GM18861 (cell line): ENCODE results near the gene KLHL30.

Experiments
- ATAC-seq: cut with Tn5 transposase; IDR thresholded peaks from one replicate; pipeline ENCODE4 v1.9.1; 2021; ENCODE audit not compliant: unreplicated experiment

KLHL30 gene

DNA sequence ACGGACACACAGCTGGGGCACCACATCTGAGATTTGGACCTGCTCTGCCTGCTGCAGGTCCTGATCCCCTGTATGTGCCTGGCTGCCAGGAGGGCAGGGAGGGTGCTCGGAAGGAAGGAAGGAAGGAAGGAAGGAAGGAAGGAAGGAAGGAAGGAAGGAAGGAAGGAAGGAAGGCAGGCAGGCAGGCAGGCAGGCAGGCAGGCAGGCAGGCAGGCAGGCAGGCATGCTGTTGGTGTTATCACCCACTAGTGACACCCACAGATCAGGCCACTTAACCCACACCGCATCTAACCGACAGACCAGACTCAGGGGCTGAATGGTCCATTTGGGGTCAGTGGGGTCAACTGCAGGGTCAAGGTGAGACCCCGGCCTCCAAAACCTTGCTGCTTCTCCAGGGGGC, 5.8 kb downstream of the KLHL30 start:
- no peak for ATAC-seq

DNA sequence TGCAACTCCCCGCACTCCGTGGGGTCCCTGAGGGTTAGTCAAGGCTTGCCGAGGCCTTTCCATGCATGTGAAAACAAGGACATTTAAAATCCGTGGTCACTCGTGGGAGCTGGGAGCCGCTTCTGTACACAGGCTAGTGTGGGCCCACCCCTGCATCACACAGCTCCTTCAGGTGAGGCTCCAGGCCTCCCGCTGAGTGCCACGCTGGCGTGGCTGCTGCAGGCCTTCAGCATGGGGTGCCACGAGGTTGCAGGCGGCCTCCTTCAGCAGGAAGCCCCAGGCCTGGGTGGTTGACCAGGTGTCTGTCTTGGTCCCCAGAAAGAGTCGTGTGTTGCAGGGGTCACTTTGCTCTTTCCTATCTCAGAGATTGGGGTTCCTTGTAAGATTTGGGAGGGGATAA, 6.6 kb downstream of the KLHL30 start:
- ATAC-seq, result no peak

DNA sequence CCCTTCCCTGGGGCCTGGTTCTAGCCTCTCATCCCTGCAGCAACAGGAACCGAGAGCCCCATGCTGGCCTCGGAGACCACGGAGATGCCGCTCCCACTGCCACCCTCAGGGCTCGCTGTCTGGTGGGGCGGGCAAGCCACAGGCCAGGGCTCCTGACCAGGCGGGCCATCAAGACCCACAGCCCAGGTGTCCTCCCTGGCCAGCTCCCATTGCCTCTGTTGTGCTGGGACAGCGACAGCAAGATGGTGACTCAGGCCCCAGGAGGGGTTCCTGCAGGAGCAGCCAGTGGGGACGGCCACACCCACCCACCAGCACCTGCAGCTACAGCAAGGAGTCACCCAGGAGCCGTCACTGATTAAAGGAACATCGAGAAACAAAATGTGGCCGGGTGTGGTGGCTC, 7.4 kb downstream of the KLHL30 start:
- no peak for ATAC-seq

DNA sequence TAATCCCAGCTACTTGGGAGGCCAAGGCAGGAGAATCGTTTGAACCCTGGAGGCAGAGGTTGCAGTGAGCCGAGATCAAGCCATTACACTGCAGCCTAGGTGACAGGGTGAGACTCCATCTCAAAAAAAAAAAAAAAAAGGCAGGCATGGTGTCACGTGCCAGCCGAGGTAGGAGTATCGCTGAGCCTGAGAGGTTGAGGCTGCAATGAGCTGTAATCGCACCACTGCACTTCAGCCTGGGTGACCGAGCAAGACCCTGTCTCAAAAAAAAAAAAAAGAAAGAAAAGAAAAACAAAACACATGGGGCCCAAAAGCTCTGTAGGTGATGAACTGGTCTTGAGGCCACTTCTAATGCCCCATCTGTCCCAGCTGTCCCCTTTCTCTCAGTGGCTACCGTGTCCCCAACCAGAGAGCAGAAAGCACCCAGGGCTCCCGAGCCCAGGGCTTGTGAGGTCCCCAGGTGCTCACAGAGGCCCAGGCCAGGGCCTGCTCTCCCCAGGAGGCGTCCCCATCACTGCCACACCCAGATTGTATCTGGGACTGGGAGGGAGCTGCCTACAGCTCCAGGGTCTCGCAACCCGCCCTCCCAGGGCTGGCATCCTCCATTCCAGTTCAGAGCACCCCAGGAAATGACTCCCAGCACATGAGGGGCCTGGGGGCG, 8.5 kb downstream of the KLHL30 start:
- ATAC-seq, result no peak

DNA sequence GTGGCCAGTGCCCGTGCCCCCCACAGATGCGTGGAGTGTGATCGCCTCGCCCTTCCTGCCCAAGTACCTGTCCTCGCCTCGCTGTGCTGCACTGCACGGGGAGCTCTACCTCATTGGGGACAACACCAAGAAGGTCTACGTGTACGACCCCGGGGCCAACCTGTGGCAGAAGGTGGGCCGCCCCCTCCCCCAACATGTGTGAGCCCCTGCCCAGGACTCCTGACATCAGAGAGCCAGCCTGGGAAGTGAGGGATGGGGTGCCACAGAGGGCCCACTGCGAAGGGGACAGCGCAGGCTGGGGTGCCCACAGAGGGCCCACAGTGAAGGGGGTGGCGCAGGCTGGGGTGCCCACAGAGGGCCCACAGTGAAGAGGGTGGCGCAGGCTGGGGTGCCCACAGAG, 10.5 kb downstream of the KLHL30 start:
- ATAC-seq, result no peak

DNA sequence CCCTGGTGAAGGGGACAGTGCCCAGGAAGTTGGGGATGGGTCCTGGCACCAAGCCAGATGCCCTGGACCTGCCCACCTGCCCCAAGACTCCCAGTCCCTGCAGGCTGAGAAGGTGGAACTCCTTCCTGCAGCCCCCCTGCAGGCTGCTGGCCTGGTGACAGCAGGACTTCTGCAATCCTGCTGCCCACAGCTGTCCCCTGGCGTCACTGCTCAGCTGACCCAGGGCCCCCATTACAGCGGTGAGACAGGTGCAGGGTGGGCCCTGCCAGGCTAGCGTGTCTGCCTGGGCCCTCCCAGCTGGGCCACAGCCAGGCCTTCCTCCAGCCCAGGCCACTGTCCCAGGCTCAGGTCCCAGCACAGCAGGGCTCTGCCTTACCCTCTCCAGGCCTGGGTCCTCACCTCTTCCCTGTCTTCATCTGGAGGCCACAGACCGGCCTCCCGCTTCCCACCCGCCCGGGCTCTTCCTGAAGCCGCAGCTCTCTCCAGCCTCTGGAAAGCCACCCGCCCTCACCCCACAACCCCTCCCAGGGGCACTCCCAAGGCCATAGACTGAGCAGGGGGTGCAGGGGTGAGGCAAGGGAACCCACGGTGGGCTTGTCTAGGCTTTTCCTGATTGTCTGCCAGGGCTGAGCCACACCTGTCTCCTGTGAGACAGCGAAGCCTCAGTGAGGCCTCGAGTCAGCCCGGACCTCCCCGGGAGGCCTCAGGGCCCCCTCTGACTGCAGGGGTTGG, 11.5 kb downstream of the KLHL30 start:
- no peak for ATAC-seq

DNA sequence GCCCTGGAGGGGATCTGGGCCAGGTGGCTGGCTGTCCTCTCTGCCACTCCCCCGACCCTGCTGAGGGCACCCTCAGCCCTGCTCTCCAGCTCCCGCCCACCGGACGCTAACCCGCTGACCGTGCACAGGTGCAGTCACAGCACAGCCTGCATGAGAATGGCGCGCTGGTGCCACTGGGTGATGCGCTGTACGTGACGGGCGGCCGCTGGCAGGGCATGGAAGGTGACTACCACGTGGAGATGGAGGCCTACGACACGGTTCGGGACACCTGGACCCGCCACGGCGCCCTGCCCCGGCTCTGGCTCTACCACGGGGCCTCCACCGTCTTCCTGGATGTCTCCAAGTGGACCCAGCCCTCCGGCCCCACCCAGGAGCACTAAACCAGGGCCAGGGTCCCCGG, 12.2 kb downstream of the KLHL30 start:
- no peak for ATAC-seq

DNA sequence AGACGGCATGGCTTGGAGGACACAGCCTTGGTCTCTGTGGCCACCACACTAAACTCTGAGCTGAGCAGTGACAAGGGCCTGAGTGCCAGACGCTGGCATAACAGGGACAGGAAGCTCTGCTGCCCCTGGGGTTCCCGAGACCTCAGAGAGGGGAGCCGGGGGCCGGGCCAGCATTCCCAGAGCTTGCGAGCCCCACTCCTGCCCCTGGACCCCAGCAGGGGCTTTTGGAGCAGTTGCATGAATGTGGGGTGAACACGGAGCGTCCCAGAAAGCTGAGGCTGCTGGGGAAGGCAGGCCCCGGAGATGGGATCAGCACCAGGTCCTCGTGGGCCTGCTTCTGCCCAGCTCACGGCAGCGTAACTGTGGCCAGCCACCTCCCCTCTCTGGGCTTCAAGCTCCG, 12.7 kb downstream of the KLHL30 start:
- no peak for ATAC-seq

DNA sequence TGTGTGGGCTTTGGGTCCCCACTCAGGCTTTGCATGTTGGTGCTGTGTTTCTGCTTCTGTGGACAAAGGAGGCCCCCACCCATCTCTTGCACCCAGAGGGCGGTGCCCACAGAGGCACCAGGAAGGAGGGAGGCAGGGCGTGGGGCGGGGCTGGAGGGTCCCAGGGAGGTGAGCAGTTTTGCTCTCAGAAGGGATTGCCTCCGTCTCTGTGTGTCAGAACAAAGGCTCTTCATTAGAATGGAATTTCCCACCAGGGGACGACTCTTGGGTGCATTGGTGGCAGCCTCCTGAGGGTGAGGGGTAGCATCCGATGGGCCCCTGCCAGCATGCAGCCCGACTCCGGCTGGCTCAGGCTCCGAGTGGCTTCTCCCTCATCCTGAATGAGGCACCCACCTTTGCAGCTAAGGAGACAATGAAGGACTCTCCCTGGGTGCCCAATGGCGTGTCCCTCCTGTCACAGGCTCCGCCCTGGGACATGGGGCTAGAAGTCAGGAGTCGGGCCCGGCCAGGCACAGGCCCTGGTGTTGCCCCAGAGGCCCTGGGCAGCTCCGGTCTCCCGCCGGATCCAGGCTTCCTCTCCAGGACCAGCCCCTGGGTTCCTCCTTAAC, 13.3 kb downstream of the KLHL30 start:
- ATAC-seq, result no peak

DNA sequence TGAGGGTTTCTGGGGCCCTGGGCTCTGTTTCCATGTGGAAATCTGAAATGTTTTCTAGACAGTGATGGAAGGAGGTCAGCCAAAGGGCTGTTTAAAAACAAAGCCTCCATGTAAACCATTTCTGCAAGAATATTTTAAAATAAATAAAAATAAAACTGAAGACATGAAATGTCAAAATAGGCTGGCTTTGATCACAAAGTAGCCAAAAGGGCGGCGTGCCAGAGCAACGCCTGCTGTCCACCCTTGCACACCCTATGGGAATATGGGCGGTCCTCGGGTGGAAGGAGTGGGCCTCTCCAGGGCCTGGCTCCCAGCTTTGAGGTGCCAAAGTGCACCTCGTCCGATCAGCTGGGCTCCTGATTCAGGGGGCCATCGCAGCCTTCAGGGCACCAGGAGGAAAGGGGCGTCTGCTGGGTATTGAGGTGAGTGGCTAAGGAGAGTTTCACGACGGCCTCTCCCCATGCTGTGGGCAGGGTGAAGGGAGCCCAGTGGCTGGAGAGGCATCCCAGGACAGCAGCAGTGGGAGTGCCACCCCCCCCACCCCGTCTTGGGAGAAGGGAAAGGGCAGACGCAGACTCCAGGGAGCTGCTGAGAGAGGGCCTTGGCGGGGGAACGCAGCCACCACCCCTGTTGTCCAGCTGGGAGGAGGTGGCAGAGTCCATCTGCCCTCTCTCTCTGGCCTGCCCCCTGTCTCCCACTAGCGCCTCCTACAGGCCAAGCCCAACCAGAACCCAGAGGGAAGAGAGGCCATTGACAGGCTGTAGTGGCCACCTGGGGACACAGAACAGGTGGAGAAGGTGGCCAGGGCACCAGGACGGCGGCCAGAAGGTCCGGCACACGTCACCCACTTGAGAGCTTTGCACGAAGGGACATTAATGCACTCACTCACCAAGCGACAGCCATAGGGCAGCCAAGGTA, 14.6 kb downstream of the KLHL30 start:
- no peak for ATAC-seq

DNA sequence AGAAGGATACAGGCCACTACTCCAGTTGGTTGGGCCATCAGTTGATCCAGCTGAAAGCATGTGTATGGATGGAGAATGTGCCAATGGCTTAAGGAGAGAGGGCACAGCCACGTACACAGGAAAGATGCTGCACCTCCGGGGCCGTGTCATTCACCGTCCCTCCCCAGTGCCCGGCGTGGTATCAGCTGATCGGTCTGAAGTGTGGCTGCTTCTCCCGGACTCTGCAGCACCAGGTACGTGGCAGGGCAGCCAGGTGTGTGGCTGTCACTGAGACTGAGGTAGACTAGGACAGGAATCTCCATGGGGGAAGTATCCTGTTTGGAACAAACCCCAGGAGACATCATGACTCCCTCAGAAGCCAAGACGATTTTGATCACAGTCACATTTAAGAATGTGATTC, 16.1 kb downstream of the KLHL30 start:
- no peak for ATAC-seq

DNA sequence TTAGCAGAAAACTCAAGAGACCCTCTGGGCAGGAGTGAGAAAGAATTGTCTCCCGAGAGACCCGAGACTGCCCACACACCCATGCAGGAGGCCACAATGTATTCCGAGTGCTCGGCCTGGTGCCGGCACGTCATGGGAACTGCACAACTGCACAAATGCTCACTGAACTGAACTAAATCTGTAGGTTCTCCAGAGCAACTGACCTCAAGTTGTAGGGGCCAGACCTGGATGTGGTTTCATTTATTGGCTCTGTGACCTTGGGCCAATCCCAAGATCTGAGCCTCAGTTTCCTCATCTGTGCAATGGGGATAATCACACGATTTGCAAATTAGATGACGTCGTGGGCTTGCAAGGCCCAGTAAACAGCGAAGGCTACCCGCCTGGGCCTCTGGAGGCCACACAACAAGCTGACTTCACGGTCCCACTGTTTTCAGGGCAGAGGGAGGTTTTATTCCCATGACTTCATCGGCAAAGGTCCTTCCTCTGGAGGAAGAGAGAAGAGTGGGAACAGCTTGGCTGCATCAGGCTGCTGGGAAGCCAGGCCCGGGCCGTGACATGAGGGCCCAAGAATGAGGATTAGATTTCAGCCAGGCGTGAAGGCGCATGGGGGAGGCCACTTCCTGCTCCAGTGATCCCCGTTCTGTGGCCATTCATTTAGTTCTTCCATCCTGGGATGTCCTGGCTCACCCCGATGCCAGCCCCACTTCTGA, 16.7 kb downstream of the KLHL30 start:
- ATAC-seq, result no peak

DNA sequence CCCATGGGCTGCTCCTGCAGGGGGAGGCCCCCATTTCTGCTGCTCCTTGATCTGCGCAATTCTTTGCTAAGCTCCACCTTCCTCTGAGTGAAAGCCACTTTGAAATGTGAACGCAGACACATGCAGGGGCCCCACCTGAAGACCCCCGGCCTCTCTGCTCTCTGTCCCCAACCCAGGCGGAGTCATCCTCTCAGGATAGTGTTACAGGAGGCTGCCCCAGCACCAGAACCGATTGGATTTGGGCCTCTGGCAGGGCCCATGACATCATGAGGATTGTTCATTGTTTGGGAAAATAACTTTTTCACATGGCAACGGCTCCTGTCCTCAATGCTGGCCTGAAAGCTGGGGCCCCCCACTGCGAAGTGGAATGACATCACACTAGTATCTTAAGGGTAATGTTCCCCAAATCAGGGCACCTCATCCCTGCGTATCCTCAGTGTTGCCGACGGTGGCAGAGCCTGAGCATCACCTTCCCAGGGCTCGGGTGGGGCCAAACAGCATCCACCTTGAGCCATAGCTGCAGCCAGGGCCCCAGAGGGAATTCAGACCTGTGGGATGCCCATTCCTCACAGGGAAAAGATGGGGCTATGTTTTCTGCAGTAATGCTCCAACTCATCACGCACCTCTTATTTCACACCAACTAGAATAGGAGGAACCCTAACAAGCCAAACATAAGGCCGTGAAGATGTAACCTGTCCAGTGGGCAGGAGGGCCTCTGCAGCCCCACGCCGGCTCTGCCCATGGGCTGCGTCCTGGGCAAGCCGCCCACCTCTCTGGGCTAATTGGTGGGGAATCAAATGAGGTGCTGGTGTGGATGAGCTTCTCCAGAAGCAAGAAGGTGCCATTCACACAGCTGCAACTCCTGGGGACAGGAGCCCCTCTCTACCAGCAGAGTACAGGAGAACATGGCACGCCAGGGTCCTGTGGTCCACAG, 17.6 kb downstream of the KLHL30 start:
- ATAC-seq, result no peak

DNA sequence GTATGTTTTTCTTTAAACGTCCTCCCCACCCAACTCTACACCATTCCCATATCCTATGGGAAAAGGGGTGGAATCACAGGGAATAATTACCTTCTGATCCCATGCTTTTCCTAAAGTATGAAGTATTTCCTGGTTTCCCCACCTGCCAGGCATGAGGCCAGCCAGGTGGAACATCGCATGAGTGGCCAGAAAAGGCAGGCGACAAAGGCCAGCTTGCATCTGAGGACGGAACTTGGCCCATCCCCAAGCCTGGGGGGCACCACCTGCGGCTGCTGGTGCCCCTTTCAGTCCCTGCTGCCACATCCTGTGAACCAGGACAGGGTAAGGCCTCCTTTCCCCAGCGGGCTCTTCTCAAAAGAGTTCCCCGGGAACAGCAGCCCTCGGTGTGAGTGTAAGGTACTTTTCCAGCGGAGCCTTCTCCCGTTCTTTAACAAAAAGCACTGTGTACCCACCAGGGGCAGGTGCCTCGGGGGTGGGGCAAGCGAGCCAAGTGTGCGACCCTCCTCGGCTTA, 19.1 kb downstream of the KLHL30 start:
- ATAC-seq, result no peak

DNA sequence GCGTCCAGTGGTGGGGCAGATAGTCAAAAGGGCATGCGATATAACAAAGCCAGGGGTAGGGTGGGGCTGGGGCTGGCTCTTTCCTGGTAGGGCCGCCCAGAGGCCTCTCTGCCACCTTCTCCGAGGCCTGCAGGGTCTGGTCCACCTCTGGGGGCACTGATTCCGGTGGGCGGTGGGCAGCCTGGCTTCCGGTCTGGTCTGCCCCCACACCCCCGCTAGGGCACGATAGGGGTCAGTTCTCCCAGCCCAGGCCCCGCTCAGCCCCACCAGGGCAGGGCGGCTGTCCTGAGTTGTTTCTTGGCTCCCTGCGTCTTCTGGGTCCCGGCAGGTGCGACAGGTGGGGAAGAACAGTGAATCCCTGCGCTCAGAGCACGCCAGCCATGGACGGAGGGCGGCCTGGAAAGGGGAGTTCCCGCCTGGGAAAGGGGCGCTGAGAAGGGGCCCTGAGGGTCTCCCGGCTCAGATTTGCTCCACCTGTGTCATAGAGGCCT, 19.6 kb downstream of the KLHL30 start:
- no peak for ATAC-seq

DNA sequence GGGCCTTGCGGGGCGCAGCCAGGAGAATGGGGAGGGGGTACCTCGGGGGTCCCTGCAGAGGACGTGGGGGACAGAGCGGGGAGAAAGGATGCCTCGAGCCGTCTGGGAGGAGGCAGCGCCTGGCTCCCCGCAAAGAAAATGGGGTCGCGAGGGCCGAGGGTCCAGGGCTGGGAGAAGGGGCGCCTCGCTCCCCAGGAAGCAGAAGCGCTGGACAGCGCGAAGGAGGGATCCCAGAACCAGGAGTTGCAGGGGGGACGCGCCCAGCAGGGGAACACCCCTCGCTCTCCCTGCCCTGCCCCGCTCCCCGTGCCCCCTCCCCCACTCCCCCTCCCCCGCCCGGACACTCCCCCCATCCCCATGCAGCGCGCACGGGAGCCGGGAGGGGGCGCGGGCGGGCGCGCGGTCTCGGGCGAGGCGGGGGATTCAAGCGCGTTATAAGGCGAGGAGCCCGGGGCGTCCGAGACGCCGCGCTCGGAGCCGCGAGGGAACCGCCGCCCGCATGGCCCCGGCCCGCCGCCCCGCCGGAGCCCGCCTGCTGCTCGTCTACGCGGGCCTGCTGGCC, 20.1 kb downstream of the KLHL30 start, which contains the start of gene ERFE:
Gene ERFE (plus strand): TSS at position 462 of the 562 bp plus-strand sequence. CDS start 38 bp downstream, at position 500.
- no peak for ATAC-seq

DNA sequence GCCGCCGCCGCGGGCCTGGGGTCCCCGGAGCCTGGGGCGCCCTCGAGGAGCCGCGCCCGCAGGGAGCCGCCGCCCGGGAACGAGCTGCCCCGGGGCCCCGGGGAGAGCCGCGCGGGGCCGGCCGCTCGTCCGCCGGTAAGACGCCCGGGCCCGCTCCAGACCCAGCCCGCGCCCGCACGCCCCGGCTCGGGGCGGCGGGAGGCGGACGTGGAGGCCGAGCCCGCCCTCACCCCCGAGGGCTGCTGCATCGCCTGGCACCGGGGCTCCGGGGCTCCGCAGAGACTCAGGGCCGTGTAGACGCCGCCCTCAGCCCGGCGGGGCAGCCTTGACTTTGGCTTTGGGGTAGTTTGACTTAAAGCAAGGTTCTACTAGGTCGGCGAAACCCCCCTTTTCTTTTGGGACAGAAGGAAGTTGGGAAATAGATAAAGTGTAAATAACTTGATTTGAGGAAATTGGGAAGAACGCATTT, 20.6 kb downstream of the KLHL30 start:
- ATAC-seq, result no peak

DNA sequence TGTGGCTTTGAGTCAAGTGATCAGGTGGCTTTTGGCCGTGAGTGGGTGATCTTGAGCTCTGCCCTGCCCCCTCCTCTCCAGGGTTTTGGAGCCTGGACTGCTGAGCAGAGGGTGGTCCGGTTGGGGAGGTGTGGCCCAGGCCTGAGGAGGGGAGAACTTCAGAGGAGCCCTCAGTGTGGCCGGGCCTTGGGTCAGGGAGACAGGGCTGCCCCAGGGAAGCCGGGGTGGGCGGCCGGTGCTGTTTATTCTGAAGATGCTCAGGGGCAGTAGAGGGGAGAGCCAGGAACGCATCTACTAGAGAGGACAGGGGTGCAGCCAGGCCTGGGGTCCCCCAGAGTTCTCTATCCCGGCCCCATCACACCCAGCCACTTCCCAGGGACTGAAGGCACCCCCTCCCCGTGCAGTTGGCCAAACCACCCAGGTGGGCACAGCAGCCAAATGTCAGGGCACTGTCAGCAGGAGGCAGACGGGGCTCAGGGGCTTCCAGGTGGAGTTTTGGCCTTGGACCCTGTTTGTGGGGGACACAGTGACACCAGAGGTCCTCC, 21.3 kb downstream of the KLHL30 start:
- no peak for ATAC-seq
